B cell (primary cell): ENCODE results near the gene HPN. TPM values are rescaled to one million over a fixed set of nuclear protein-coding genes. Genes with fewer than 3 reads are reported as not detected.

Experiments
- ATAC-seq: fragments of 200-7000 bp; cut with Tn5 transposase; one replicate; pipeline ENCODE4 v1.10.0; 2021; ENCODE audit warnings: low read depth, mild to moderate bottlenecking, moderate number of reproducible peaks, moderate library complexity
- CTCF ChIA-PET: fragments of 350-600 bp; sonication (Branson Sonifier 250); formaldehyde crosslinking; loops from one replicate; lab custom pipeline; 2021; ENCODE audit warnings: antibody characterized with exemption, inconsistent platforms; lab: Charles Lee
- POLR2A ChIA-PET: fragments of 350-600 bp; sonication (Branson Sonifier 250); formaldehyde crosslinking; loops from one replicate; lab custom pipeline; 2021; ENCODE audit warnings: antibody characterized with exemption; lab: Charles Lee
- DNase-seq: peaks from one replicate; pipeline ENCODE4 v3.0.0; 2013
- H2AFZ ChIP-seq: 2 replicates; pipeline ENCODE4 v1.6.1; 2012; ENCODE audit warnings: mild to moderate bottlenecking, low read depth, low read length; ENCODE audit not compliant: insufficient read depth, poor library complexity, severe bottlenecking
- H3K27ac ChIP-seq, 2 donors: 1 replicate in 1 of 2; 2 replicates in 1 of 2; pipeline ENCODE4 v1.5.1; 2012 to 2013; ENCODE audit warnings: low read length in 2 of 2, mild to moderate bottlenecking in 2 of 2, moderate library complexity in 1 of 2
- H3K27me3 ChIP-seq, 4 experiments: fragments of 200-600 bp in 1 of 4; sonication (generic) in 1 of 4; replicated peaks in 1 of 4; 1 replicate in 2 of 4; 2 replicates in 2 of 4; pipeline versions ENCODE4 v1.6.1 to v1.7.0; 2013 to 2016; ENCODE audit warnings: low read length in 3 of 4, mild to moderate bottlenecking in 2 of 4, mixed read lengths in 1 of 4, moderate library complexity in 1 of 4; ENCODE audit not compliant: insufficient read depth in 4 of 4, control insufficient read depth in 3 of 4; ENCODE audit errors: control extremely low read depth in 1 of 4
- H3K36me3 ChIP-seq, 2 experiments: replicated peaks in 1 of 2; 1 replicate in 1 of 2; 2 replicates in 1 of 2; pipeline versions ENCODE4 v1.6.1 to v1.7.1; 2013; ENCODE audit warnings: low read length in 1 of 2; ENCODE audit not compliant: insufficient read depth in 2 of 2, control insufficient read depth in 1 of 2; ENCODE audit errors: control extremely low read depth in 1 of 2, extremely low read depth in 1 of 2
- H3K4me1 ChIP-seq, 2 donors: fragments of 200-600 bp in 1 of 2; sonication (generic) in 1 of 2; 1 replicate in 1 of 2; 2 replicates in 1 of 2; pipeline versions ENCODE4 v1.5.1 to v1.6.1; 2013 to 2017; ENCODE audit warnings: low read length in 2 of 2; ENCODE audit not compliant: control insufficient read depth in 2 of 2, insufficient read depth in 2 of 2
- H3K4me2 ChIP-seq: replicated peaks from 2 replicates; pipeline ENCODE3; 2012; ENCODE audit warnings: mild to moderate bottlenecking, low read depth, low read length; ENCODE audit not compliant: poor library complexity, severe bottlenecking
- H3K4me3 ChIP-seq, 5 experiments: fragments of 200-600 bp in 1 of 5; sonication (generic) in 1 of 5; 1 replicate in 3 of 5; 2 replicates in 2 of 5; pipeline versions ENCODE4 v1.5.1 to v1.7.0; 2011 to 2016; ENCODE audit warnings: low read length in 4 of 5, mild to moderate bottlenecking in 4 of 5, low read depth in 2 of 5, control low read depth in 1 of 5, moderate library complexity in 1 of 5; ENCODE audit not compliant: insufficient read depth in 1 of 5; ENCODE audit errors: control extremely low read depth in 1 of 5, extremely low read depth in 1 of 5
- H3K79me2 ChIP-seq: fragments of 200-600 bp; sonication (generic); one replicate; pipeline ENCODE4 v1.6.0; 2016; ENCODE audit warnings: low read length; ENCODE audit not compliant: control insufficient read depth, insufficient read depth
- H3K9ac ChIP-seq: fragments of 200-600 bp; sonication (generic); 2 replicates; pipeline ENCODE4 v1.6.1; 2017; ENCODE audit warnings: mild to moderate bottlenecking, low read length, moderate library complexity
- H3K9me3 ChIP-seq, 3 donors: one replicate each; pipeline versions ENCODE4 v1.6.1 to v1.7.1; 2013; ENCODE audit warnings: low read length in 2 of 3; ENCODE audit not compliant: control insufficient read depth in 2 of 3, insufficient read depth in 1 of 3; ENCODE audit errors: control extremely low read depth in 1 of 3
- H4K20me1 ChIP-seq: 2 replicates; pipeline ENCODE4 v1.6.0; 2012; ENCODE audit warnings: mild to moderate bottlenecking, low read length; ENCODE audit not compliant: insufficient read depth, control insufficient read depth, poor library complexity, severe bottlenecking
- H3K27ac Mint-ChIP-seq: one replicate; pipeline ENCODE4 v1.8.0; 2021; ENCODE audit warnings: mixed read lengths
- H3K27me3 Mint-ChIP-seq: one replicate; pipeline ENCODE4 v1.8.0; 2021; ENCODE audit warnings: mixed read lengths
- H3K4me1 Mint-ChIP-seq: one replicate; pipeline ENCODE4 v1.8.0; 2021; ENCODE audit warnings: mixed read lengths
- H3K4me3 Mint-ChIP-seq: one replicate; pipeline ENCODE4 v1.8.0; 2021; ENCODE audit warnings: mixed read lengths
- H3K9me3 Mint-ChIP-seq: one replicate; pipeline ENCODE4 v1.8.0; 2022; ENCODE audit warnings: mixed read lengths; ENCODE audit not compliant: insufficient read depth
- EZH2 ChIP-seq: IDR thresholded peaks from 2 replicates; pipeline ENCODE4 v1.6.1; 2012; ENCODE audit warnings: borderline replicate concordance, low read depth, mild to moderate bottlenecking, moderate library complexity, low read length; ENCODE audit not compliant: insufficient read depth, poor library complexity, severe bottlenecking
- WGBS: methylation state at CpG from one replicate; pipeline ENCODE4 v1.1.5; 2013; ENCODE audit warnings: missing lambda C conversion rate; ENCODE audit not compliant: insufficient coverage; 5-methylcytosine and 5-hydroxymethylcytosine counted together
- intact Hi-C: fragments of 100-400 bp; cut with micrococcal nuclease; formaldehyde crosslinking; loops from one replicate; pipeline ENCODE4 v1.10.0; 2022
- polyA plus RNA-seq: library from polyadenylated mRNA; depleted of rRNA; stranded (reverse); fragments of >200 nt; gene quantifications from 2 replicates; pipeline ENCODE4 v1.2.3, GENCODE V29; 2012
- total RNA-seq, 2 donors: library from RNA; stranded (reverse); fragments of 120-200 nt in 1 of 2; gene quantifications; 1 replicate in 1 of 2; 2 replicates in 1 of 2; pipeline versions ENCODE4 v1.2.3 to v1.2.4, GENCODE V29; 2013 to 2022
- TF ChIP-seq, protein P1 (sequence below): fragments of 200-600 bp; IDR thresholded peaks from one replicate; pipeline ENCODE4 v1.8.0; 2022; ENCODE audit warnings: antibody characterized with exemption, mild to moderate bottlenecking

The HPN gene
- total and polyA plus RNA-seq, 2 donors (not counting 1 experiment from before 2014, with no cell fraction given), result 0.30 TPM; not detected in 1

DNA sequence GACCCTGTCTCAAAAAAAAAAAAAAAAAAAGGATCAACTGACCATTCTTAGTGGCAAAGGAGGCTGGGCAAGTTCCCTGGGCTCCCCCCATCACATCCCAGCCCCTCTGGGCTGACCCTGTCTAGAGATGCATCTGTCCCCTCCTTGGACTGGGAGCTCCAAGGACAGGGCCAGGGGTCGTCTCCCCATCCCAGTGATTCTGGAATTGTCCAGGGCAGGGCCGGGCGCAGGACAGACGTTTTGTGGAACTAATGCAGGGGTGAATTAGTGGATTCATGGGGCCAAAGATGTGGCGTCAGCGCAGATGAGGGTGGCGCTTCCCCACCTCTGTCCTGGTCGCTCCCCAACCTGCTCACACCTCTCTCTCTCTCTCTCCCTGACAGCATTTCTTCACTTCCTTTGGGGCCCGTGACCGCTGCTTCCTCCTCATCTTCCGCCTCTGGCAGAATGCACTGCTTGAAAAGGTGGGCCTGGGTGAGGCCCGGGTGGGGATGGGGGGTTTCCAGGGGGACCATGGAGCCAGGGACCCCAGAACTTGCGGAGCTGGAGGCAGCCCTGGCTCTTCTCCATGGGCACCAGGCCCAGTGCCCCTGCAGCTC, 30.3 kb upstream of the HPN start:
- WGBS, result 86% methylated on average over 2 of the region's 13 CpGs

More for the DNA sequence above, 30.3 kb upstream of the HPN start:
- H3K4me2 ChIP-seq, result no peak overlapping the region
- H4K20me1 ChIP-seq, result peaks cover 22% of the 10 kb centered on the region
- Mint-ChIP-seq H3K27ac (no peak overlapping the region), H3K4me3 (no peak overlapping the region), H3K4me1 (peaks cover 25% of the 10 kb centered on the region), H3K9me3 (no peaks in the 10 kb centered on the region), H3K27me3 (no peaks in the 10 kb centered on the region)
- H3K9ac ChIP-seq, result no peak overlapping the region
- no peaks in the 10 kb centered on the region for H3K27me3 ChIP-seq
- H3K9me3 ChIP-seq, result no peaks in the 10 kb centered on the region
- ATAC-seq (no peak), DNase-seq (no peak)
- TF ChIP-seq, protein P1, sequence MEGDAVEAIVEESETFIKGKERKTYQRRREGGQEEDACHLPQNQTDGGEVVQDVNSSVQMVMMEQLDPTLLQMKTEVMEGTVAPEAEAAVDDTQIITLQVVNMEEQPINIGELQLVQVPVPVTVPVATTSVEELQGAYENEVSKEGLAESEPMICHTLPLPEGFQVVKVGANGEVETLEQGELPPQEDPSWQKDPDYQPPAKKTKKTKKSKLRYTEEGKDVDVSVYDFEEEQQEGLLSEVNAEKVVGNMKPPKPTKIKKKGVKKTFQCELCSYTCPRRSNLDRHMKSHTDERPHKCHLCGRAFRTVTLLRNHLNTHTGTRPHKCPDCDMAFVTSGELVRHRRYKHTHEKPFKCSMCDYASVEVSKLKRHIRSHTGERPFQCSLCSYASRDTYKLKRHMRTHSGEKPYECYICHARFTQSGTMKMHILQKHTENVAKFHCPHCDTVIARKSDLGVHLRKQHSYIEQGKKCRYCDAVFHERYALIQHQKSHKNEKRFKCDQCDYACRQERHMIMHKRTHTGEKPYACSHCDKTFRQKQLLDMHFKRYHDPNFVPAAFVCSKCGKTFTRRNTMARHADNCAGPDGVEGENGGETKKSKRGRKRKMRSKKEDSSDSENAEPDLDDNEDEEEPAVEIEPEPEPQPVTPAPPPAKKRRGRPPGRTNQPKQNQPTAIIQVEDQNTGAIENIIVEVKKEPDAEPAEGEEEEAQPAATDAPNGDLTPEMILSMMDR, result no peak
- TF ChIP-seq EZH2, result no peak
- H2AFZ ChIP-seq, result no peak overlapping the region
- peaks cover 0 to 54% of the 10 kb centered on the region in 2 experiments for H3K36me3 ChIP-seq
- POLR2A ChIA-PET, result no interaction called here
- H3K4me1 ChIP-seq, result peaks cover 17 to 25% of the 10 kb centered on the region in 2 donors
- H3K4me3 ChIP-seq, result no peak overlapping the region
- H3K79me2 ChIP-seq, result peaks cover 3% of the 10 kb centered on the region
- CTCF ChIA-PET, result interaction anchor here (0.7 to 5.9 kb wide), 3 partner anchors 8 to 39 kb away, joined by 5 to 71 read pairs (median 32); no protein-coding TSS in a partner anchor
- intact Hi-C loops, result no loop called here
- H3K27ac ChIP-seq, result no peak overlapping the region
